CD4-positive, alpha-beta T cell treated with Interleukin-2 at 100 ng/mL for 4 hours (primary cell): ENCODE data around the gene FBN3.
"Not testable (repeated sequence)": the region's sequence is repeated elsewhere in the genome, so short reads cannot be mapped to it uniquely, and the experiment has no call there.

ENCODE experiments used
- DNase-seq: peaks from one replicate; pipeline ENCODE4 v3.0.0-alpha.2; 2020; ENCODE audit warnings: low spot score

FBN3 gene

DNA sequence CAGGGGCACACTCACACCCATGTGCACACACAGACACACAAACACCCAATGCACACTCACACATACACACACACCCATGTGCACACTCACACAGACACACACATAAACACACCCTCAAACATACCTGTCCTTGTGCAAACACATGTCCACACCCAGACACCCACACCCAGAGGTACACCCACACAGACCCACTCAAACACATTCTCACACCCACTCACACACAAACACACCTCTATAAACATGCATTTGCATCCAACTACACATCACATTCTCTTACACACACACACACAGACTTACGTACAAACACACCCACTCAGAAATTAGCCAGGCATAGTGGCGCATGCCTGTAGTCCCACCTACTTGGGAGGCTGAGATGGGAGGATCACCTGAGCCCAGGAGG lies 31.4 kb downstream of the FBN3 start:
- no peak for DNase-seq

DNA sequence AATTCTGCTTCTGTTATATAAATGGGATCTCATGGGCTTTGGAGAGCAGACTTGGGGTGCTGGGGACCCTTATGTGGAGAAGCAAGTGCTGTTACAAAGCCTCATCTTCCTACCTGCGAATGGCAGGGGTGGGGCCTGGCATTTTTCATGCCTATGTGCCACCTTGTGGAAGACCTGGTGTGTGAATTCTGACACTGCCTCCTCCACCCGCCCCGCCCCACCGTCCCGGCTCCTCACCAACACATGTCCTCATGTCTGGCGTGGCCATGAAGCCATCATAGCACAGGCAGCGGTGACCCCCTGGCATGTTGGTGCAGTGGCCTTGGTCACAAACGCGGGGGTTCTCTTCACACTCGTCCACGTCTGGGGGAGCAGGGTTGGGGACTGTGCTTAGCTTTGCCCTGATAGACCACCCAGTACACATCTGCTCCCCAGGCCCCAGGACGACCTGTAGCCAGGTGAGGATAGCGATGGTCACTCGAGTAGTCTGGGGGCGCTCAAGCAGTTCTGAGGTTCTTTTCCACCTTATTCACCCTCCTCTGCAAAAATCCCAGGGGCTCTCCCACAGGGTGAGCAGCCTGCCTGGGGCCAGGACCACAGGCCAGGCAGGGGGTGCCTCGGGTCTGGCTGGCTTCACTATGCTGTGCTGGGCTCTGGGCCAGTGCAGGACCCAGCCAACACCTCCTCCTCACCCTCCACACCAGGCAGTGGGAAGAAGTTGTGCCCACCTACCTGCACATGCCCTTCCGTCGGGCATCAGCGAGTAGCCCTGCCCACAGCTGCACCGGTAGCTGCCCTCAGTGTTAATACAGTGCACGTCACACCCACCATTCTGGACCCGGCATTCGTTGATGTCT lies 32.7 kb downstream of the FBN3 start:
- DNase-seq, result no peak

DNA sequence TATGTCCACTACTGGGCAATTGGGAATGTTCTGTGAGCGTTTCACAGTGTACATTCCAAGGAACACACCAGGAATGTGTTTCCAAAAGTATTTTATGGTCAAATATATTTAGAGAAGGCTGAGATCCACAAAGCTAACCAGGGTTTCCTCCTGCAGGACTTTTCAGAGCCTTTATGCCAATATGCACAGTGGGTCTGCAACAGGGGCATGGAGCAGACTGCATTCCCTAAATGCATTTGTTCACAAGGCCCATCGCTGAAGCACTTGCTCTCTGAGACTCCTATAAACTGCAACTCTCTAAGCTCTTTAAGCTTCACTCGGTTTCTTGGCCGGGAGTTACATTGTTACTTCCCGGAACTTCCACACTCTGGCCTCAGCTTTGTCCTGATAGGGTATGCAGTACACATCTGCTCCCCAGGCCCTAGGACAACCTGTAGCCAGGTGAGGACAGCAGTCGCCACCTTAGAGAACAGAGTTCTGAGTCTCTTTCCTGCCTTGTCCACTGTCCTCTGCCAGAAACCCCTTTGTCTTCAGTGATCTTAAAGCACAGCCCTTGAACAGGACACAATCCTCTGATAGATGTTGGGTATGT lies 33.5 kb downstream of the FBN3 start:
- no peak for DNase-seq

DNA sequence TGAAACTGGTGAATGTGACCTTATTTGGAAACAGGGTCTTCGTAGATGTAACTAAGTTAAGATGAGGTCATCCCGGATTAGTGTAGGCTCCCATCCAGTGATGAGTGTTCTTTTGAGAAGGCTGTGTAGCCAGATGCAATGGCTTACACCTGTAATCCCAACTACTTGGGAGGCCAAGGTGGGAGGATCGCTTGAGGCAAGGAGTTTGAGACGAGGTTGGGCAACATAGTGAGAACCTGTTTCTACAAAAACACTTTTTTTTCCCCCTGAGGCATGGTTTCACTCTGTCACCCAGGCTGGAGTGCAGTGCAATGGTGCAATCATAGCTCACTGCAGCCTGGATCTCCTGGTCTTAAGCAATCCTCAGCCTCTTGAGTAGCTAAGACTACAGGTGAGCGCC lies 36.4 kb downstream of the FBN3 start:
- no peak for DNase-seq

DNA sequence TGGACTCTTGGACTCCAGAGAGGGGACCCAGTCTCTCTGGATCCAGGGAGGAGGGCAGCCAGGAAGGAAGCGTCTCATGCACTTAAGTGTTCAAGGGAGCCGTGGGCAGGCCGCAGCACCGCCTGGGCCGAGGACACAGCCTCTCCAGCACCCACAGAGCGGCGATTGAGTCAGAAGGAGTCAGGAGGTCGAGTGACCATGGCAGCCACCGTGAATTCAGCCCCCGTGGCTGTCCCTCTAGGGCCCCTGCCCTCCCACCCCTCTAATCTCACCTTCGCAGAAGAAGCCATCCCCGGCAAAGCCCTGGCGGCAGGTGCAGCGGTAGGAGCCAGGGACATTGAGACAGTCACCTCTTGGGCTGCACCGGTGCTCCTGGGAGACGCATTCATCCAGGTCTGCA lies 38.0 kb downstream of the FBN3 start:
- no peak for DNase-seq

DNA sequence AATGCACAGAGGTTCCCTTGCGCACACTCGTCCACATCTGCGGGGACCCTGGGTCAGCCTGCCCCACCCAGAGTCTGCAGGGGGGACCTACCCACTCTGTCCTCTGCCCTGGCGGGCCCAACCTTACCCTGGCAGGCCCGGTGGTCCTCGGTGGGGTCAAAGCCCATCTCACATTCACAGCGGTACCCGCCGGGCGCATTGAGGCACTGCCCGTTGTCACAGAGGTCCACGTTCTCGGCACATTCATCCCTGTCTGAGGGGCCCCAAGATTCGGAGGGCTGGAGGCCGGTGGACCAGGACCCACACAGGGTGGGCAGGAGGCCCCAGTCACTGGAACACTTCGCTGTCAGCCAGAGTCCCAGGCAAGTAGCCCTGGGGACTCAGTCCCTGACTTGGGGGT lies 38.5 kb downstream of the FBN3 start:
- no peak for DNase-seq

DNA sequence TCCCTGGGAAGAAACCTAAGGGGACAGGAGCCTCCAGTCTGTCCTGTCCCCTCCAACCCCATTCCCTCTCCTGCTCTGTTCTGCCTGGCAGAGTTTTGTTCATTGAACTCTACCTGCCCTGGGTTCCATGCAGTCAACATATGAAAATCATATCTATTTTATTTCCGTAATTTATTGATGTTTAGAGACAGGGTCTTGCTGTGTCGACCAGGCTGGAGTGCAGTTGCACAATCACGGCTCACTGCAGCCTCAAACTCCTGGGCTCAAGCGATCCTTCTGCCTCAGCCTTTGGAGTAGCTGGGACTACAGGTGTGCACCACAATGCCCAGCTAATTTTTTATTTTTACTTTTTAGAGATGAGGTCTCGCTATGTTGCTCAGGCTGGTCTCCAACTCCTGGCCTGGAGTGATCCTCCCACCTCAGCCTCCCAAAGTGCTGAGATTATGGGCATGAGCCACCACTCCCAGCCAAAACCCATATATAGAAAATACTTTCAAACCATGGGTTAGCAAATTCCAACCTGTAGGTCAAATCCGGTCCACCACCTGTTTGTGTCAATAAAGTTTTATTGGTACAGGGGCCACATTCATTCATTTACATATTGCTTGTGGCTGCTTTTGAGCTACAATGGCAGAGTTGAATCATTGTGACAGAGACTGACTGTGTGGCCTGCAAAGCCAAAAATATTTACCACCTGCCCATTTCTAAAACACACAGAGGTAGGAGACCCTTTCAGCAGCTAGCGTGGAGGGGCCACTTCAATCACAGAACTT lies 39.3 kb downstream of the FBN3 start:
- no peak for DNase-seq

DNA sequence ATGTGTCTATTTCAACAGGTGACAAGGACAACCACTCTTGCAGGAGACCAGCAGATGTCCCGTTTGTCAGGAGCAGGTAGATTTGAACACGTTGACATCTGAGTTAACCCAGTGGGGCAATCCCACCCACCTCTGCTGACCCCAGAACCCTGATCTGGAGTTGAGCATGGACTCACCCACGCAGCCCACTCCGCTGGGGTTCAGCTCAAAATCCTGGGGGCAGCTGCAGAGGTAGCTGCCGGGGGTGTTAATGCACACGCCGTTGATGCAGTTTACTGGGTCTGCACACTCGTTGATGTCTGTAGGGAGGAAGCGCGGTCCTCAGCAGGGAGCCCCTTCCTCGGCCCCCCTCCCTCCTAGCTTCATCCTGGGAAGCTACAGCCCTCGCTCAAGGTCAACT lies 39.9 kb downstream of the FBN3 start:
- no peak for DNase-seq

DNA sequence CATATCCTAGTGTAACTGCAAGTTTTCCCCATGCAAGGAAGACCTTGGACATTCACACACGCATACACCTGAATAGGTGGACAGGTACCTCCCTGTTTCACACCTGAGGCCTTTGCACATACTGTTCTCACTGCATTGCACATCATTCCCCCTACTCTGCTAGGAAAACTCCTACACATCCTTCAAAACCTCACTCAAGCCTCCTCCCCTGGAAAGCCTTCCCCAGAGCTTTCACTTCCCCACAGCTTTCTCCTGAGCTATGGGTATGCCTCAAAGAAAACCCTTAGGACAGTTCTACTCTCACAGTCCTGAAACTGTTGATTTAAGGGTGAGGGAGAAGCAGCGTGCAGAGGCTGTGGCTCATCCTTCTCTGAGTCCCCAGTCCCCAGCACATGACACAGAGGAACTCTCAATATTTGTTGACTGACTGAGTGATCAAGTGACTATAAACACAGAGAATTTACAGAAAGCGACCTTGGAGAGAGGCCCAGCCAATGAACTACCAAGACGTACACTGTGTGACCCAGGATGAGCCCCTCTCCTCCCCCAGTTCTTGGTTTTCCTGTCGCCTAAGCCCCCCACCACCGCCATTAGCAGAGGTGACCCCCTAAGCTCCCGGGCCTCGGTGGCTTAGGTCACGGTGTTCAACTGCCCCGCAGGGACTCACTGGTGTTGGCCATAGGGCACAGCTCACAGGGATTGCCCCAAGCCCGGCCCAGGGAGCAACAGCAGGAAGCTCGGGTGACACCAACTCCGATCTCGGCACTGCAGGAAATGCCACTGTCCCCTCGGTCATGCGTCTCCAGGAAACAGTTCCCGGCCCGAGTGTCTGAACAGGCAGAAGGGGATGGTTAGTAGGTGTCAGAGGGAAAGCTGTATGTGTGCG lies 40.6 kb downstream of the FBN3 start:
- no peak for DNase-seq

DNA sequence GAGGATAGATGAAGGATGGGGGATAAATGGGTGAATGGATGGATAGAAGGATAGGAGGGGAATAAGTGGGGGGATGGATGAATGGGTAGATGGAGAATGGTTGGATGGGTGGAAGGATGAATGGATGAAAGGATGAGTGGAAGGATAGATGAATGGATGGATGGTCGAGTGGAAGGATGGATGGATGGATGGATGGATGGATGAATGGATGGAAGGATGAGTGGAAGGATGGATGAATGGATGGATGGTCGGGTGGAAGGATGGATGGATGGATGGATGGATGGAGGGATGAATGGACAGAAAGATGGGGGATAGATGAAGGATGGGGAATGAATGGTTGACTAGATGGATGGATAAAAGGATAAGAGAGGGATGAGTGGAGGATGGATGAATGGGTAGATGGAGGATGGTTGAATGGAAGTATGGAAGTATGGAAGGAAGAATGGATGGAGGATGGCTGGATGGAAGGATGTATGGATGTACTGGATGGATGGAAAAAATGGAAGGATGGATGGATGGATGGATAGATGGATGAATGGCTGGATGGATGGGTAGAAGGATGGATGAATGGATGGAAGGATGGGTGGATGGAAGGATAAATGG lies 42.0 kb downstream of the FBN3 start:
- no peak for DNase-seq

DNA sequence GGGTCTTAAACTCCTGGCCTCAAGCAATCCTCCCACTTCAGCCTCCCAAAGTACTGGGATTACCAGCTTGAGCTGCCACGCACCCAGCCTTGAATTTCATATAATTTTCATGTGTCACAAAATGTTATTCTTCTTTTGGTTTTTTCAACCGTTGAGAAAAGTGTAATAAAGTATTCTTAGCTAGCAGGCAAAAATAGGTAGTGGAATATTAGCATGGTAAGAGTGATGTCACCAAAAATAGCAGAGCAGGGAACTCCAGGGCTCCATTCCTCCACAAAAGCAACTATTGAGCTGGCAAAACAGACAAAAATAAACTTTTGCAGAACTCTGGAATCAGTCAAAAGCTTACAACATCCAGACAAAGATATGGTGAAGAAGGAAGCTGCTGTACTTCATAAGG lies 43.9 kb downstream of the FBN3 start:
- no peak for DNase-seq

DNA sequence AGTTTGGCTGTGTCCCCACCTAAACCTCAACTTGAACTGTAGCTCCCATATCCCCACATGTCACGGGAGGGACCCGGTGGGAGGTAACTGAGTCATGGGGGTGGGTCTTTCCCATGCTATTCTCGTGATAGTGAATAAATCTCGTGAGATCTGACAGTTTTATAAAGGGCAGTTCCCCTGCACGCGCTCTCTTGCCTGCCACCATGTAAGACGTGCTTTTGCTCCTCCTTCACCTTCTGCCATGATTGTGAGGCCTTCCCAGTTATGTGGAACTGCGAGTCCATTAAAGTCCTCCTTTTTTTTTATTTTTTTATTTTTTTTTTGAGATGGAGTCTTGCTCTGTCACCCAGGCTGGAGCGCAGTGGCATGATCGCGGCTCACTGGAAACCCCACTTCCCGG lies 47.5 kb downstream of the FBN3 start:
- DNase-seq, result not testable (repeated sequence)

DNA sequence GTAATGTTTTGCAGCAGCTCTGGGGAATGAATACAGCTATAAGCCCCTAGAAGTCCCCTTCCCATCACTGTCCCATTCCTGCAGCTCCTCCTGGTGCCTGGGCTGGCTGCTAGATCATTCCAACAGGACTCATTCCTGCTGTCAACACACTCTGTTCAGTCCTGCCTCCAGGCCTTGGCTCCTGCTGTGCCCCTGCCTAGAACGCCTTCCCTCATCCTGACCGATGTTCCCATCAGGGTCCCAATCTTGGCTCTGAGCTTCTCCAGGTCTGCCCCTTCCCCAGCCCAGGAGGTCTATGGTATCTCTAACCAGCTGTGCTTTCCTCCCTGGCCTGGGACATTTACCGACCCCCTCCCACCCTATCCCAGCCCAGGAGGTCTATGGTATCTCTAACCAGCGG lies 48.1 kb downstream of the FBN3 start:
- no peak for DNase-seq

DNA sequence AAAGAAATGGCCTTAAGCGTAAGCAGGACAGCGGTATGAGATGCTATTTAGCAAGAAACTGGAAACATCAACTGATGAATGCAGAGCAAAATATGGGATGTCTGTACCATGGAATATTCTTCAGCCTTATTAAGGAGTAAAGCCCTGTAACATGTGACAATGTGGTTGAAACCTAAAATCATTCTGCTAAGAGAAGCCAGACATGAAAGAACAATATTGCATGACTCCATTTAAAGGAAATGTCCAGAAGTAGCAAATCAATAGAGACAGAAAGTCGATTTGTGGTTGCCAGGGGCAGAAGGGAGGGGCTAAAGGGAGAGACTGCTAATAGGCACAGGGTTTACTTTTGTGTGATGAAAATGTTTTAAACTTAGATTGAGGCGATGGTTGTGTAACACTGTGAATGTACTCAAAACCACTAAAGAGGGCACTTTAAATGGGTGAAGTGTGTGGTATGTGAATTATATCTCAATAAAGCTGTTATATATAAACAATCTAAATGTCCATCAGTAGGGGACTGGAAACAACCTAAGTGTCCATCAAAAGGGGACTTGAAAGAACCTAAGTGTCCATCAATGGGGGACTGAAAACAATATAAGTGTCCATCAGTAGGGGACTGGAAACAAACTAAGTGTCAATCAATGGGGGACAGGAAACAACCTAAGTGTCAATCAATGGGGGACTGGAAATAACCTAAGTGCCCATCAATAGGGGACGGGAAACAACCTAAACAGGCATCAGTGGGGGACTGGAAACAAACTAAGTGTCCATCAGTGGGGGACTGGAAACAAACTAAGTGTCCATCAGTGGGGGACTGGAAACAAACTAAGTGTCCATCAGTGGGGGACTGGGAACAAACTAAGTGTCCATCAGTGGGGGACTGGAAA lies 51.5 kb downstream of the FBN3 start:
- no peak for DNase-seq

DNA sequence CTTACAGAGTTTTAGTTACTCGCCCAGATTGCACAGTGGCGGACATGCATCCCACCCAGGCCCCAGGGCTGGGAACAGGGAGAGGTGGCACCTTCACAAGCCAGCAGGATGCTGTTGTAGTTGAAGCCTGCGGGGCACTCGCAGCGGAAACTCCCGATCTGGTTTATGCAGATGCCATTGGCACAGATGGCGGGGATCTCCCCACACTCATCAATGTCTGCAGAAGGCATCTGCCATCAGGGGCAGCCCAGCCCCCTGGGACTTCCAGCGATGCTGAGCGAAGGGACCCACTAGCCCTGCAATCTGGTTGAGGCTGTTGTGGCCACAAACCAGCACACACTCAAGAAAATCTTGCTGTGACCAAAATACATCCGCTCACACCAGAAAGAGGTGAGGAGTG lies 52.2 kb downstream of the FBN3 start:
- no peak for DNase-seq

DNA sequence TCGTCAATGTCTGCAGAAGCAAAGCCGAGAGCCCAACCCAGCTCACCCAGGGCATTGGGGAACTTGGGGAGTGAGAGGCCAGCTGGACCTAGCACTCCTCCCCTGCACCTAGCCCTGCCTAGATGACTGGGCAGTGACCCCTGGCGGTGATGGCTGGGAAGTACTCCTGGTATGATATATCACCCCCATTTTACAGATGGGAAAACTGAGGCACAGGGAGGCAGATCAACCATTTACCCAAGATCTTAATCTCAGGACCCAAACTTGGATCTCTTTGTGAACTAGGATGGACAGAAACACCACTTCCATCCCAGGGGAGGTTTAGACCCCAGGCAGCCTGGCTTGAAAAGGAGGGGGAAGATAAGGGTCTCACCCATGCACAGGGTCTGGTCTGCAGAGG lies 53.3 kb downstream of the FBN3 start:
- DNase-seq, result no peak

DNA sequence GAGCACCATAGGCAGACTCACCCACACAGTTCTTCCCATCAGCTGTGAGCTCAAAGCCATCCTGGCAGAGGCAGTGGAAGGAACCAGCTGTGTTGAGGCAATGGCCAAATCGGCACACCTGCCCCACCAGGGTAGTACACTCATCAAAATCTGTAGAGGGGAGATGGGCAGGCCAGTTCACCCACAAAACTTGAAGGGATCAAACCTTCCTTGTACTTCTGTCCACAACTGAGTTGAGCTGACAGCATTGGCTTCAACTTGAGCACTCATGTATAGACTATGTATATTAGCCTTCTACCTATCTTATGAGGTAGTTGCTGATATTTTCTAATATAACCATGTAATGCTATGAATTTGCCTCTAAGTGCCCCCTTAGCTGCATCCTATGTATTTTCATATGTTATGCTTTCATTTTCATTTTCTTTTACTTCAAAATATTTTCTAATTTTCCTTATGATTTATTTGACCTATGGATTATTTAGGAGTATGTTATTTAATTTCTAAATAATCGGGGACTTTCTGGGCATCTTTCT lies 54.0 kb downstream of the FBN3 start:
- DNase-seq, result no peak

DNA sequence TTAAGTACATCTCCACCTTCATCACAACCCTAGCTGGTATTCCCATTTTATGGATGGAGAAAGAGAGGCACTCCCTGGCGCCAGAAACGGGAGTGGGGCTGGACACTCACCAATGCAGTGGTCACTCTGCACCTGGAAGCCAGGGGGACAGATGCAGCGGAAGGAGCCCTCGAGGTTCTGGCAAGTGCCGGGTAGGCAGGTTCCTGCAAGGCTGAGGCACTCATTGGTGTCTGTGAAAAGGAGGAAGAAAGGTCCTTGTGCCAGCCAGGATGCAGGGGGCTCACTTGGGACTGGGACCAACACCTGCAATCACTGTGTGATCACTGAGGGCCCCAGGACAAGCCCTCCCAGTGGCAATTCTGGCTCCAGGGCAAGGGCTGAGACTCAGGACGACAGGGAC lies 55.1 kb downstream of the FBN3 start:
- no peak for DNase-seq

DNA sequence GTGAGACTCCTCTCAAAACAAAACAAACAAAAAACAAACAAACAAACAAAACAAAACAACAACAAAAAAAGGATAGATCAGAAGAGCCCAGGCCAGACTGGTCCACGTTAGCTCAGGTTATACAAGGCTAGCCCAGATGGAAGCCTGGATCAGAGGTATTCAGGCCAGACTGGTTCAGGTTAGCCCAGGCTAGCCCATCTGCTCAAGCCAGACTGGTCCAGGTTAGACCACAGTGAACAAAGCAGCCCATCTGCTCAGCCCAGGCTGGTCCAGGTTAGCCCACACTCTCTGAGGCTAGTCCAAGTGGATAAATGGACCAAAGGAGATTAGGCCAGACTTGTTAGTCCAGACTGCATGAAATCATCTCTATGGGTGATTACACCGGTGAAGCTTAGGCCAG lies 55.7 kb downstream of the FBN3 start:
- no peak for DNase-seq

DNA sequence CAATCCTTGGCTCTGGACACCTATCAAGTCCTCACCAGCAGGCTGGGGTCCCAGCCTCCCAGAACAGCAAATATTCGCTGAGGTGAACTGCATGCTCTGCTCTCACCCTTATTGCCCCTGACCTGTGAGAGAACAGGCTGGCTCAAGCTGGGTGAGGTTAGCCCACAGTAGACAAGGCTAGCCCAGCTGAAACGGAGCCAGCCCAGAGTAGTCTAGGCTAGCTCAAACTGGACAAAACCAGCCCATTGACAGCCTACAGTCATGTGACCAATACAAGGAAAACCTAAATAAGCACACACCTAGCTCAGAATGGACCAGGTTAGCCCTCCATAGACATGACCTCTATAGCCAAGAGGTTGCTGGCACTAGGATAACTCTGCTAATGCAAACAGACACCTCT lies 58.4 kb downstream of the FBN3 start:
- no peak for DNase-seq
